GM18868 (cell line): ENCODE data around the gene FAM114A1.

ENCODE experiments used
- ATAC-seq: cut with Tn5 transposase; IDR thresholded peaks from one replicate; pipeline ENCODE4 v1.9.1; 2021; ENCODE audit warnings: mild to moderate bottlenecking, moderate library complexity; ENCODE audit not compliant: unreplicated experiment

Gene FAM114A1

DNA sequence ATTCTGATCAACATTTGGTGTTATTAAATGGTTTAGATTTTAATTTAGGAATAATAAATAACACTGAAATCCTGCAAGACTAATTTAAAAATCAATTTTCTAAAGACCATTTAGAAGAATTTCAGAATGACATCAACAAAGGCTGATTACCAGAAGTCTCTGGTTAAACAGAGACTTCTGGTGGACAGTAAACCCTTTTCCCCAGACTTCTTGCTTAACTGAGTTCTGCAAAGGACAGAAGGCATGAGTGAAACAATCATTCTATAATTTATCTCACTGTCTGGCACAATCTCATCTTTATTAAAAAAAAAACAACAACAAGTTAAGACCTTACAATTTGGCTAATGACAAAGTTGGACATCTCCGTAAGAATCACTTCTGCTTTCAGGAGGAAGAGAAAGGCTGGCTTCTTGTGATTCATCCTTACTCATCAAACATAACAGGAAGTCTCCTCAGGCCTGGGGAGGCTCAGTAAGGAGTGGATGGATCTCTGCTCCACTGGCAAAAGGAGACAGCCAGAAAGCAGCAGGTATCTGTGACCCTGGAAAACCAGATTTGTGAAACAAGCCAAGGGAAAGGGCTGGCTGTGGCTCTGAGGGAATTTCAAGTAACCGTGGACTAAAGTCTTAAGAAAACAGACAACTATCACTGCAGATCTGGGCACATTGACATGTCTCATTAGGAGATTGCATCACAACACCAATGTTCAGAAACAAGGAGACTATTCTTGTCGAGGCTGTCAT is 10.1 kb upstream of the FAM114A1 start:
- ATAC-seq: peak; percentile 75

DNA sequence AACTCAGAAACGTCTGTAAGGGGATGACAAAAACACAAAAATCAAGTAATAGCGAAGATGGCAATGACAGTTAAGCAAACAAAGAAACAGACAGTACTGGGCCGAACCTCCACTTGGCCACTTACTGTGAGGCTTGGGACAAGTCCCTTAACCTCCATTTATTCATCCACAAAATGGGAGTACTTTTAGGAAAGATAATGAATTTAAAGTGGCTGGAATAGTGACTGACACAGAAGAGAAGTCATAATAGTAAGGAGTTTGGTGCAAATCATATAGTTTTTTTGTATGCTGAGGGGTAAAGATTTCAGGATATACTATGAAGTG is 9.5 kb upstream of the FAM114A1 start:
- no peak for ATAC-seq

DNA sequence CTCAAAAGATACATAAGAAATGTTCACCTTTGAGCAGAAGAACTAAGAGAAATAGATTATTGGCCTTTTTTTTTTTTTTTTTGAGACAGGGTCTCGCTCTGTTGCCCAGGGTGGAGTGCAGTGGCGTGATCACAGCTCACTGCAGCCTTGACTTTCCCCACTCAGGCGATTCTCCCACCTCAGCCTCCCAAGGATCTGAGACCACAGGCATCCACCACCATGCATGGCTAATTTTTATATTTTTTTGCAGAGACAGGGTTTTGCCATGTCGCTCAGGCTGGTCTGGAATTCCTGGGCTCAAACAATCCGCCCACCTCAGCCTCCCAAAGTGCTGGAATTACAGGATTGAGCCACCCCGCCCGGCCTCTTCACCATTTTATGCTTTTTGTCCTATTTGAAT is 8.1 kb upstream of the FAM114A1 start:
- ATAC-seq: no peak

DNA sequence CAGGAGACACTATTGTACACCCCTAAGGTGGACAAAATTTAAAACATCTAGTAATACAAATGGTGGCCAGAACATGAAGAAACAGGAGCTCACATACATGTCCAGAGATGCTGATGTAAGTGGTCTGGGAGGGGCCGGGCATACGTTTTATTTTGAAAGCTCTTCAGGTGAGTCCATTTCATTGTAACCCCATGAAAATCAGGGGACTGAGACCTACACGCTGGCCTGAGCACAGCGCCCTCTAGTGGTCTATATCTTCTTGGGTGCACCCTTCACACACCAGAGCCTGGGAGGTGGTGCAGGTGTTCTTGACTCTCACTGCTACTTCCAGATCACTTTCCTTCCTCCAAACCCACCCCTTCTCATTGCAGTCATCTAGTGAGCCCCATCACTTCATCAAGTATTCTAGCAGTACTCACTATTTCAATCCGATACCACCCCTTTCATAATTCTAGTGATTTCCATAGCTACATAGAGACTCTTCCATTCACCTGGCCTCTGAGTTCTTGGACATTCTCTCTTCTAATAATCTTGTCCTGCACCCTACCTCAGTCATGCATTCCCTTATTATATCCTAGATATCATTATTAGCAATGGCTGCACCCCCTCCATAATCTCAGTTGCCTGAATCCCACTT is 6.7 kb upstream of the FAM114A1 start:
- peak; percentile 45 for ATAC-seq

DNA sequence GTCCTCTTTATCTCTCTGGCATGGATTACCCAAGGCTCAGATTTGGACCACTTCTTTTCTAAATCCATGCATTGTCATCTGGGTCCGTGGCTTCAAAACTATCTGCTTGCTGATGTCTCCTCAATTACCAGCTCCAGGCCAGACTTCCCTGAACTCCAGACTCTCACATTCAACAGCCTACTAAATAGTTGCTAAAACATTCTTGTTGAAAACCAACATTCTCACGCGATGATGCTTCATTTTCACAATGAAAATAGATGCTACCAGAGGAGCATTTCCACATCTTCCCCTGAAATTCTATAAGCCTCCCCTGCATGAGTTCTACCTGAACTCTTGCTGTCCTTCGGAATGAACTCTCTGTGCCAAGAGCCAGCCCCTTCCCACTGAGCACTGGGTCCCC is 5.8 kb upstream of the FAM114A1 start:
- no peak for ATAC-seq

DNA sequence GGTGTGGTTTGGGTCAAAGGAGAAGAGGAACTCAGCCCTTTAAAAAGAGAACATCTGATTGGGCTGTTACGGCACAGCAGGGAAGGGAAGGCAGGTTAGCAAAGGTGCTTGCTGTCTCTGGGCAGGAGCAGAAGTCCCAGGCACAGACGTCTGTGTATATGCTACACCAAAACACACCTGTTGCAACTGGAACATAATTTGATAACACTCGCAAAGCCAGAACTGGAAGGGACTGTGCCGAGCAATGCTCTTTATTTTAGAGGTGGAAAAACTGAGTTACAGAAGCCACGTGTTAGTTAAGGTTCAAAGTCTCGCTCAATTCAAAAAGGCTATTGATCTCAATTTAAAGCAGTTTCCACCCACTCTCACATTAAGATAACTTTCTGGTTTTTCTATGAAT is 2.2 kb upstream of the FAM114A1 start:
- ATAC-seq: no peak

DNA sequence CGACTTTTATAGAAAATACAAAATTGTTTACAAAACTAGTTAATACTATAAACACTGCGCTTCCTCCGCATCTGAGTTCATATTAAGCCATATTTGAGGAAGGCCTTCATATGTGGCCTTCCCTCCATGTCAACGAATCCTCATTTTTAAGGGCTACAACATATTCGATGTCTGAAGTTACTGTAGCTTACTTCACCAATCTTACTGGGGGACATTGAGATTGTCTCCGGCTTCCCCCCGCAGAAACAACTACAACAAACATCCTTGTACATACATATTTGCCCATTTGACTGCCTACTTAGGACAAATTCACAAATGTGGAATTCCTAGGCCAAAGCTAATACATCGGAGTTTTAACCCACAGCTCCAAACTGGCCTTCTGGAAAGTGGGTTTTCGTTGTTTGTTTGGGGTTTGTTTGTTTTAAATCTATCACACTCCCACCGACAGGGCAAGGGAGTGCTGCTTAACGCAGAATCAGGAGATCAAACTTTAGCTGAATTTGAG is 581 bp upstream of the FAM114A1 start:
- ATAC-seq: peak; percentile 25

DNA sequence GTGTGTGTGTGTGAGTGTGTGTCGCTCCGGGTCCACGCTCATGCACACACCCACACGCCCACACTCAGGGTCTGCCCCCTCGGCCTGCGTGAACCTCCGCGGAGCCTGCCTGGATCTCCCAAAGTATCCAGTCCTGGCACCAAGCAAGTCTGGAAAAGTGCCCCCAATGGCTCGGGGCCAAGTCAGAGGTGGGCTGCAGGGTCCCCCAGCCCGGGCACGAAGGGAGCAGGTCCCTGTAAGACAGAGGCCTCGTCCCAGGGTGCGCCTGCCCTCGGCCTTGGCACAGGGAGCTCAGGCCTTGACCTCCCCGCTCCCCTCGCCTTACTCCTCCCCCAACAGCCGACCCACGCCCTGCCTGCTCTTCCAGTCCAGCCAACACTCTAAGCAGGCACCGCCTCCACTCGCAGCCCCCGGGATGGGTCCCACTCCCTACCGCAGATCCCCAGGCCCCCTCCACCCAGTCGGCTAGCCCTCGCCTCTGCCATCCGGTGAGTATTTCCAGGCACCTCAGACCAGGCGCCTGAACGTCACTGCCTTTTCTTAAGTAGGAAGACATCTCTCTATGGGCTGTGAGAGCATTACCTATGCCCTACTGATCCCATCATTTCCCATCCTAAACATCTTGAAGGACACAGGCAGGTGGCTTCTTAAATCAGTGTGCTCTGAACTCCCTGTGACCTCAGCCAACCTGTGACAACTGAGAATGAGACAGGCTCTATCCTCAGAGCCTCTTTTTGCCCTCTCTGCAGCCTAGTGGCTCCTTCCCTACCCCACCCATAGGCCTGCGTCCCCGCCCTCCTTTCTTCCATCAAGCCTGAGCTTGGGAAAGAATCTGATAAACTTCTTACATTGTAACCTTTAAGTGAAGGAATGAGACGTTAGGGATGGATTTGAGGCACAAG is 704 bp downstream of the FAM114A1 start:
- no peak for ATAC-seq

DNA sequence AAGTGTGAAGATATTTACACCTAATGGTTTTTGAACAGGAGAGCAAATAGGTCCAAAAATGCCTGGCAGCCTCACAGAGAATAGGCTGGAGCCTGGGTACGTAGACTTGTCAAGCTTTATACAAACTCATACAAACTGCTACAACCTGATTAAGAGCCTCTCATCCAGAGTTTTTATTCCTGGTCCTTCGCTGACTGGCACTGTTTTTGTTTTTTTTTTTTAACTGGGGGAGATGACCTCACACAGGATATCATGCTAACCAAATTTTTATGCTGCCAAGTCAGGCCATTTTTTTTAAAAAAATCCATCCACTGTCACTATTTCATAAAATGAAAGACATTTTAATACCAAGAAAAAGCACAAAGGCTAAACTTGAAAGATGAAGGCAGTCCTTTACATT is 1.9 kb downstream of the FAM114A1 start:
- no peak for ATAC-seq

DNA sequence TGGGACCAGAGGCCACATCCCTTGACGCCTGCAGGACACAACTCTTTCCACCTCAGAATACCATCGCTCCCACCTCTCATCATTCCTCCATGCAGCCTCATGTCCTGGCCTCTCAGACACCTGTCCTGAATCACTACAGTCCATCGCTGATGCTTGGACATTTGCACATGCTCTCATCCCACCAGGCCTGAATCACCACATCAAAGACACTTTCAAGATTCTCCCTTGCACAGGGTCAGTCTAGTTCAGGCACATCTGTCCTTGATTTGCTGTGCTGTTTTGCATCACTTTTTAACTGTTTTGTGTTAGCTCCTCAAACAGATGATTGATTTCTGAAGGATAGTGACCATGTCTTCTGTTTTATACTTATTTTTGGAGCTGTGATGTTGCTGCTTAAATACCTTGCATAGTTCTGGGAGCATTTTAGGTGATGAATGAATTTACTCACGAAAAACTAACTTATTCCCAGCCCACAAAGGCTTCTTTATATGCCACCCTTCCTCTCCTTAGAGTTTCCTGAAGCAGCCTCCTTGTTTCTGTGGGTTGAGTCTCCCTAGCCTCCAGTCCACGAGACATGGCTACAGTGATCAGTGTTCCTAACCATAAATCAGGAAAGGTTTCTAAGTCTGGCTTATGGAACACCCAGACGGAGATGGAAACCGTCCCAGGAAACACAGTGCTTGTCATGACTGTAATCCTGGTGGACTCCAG is 2.6 kb downstream of the FAM114A1 start:
- no peak for ATAC-seq

DNA sequence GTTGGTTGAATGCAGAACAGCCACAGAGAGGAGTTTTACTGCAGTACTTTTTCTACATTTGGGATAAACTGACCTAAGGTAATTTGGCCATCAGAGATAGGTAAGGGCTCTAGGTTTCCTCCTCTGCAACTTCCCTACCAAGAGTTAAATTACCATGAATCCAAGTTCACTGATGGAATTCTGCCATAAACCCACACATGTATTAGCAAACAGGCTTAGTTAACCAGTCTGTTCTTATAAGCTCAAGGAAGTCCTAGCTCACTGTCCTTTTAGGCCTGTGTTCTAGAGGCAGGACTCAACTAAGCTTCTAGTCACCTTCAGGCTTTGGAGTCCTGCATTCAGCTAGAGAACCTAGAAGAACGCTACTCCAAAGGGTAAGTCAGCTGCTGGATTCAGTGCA is 4.0 kb downstream of the FAM114A1 start:
- ATAC-seq: no peak

DNA sequence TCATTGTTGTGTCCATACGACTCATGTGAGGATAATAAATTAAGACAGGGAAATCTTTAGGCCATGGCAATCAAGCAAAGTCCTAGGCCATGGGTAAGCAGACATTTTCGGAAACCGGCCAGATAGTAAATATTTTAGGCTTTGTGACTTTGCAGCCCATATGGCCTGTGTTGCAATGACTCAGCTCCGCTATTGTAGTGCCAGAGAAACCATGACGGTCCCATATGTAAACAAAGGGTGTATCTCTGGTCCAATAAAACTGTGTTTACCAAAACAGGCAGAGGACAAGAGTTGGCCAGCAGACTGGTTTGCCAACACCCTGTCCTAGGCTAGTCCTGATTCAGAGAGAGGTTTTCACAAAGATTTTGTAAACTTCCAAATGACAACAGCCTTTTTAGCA is 5.0 kb downstream of the FAM114A1 start:
- ATAC-seq: no peak

DNA sequence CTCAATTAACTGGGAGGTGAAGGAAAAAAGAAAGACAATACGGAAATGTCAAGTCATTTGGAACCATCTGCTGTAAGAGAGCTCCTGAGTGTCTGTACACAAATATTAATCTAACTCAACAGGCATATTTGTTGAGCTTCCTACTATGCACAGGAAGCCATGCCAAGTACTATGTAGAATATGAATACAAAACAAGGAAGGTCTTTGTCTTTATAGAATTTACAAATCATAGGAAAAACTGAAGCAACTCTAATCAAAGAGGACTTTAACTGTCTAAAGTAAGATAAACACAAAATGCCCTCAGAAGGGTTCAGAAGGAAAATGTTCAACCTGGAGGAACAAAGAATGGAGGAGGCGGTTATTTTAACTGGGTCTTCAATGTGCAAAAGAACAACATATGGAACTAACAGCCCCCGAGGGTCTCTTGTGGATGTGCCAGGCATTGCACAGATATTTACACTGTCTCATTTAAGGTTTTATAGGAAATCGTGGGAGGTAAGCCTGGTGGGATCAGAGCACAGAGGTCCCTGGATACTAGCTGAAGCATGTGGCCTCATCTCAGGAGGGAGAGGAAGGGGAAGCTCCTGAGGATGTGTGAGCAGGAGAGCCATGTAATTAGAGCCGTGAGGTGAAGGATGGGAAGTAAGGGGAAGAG is 5.8 kb downstream of the FAM114A1 start:
- no peak for ATAC-seq

DNA sequence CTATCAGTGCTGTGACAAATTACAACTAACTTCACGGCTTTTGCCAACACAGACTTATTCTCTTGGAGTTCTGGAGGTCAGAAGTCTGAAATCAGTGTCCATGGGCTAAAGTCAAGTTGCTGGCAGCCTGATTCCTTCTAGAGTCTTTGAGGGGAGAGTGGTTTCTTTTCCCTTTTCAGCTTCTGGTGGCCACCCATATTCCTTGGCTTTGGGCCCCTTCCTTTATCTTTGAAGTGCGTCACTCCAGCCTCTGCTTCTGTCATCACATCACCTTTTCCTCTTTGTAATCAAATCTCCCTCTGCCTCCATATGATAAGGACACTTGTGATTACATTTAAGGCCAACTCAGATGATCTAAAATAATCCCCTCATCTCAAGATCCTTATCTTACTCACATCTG is 9.0 kb downstream of the FAM114A1 start:
- ATAC-seq: no peak

DNA sequence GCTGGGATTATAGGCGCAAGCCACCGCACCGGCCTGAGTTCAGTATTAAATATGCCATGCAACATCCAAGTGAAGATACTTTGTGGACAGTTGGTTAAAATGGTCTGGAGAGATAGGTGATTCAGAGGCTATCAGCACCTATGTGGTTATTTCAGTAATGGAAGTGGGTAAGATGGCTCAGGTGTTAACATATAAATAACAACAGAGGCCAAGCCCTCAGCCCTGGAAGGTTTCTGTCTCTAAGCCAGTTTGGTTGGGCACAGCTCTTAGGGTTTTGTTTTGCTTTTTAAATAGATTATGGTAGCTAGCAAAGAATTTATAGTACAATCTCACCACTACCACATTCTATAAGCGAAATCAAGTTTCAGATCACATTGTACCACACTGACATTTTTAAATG is 16.6 kb downstream of the FAM114A1 start:
- ATAC-seq: no peak

DNA sequence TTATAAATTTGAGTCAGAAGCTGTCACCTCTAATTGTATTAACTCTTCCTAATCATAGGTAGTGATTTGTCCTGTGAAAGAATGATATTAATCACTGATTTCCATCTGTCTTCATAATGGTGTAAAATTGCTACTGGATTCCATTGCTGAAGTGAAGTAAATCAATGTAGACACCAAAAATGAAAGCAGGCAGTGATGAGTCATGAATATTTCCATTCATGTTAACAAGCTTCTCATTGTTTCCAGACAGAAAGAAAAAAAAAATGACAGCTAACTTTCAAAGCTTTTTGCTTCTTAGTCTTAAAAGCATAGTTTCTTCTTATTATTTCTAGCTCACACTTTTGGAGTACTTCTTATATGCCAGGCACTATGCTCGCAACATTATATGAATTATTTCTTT is 21.5 kb downstream of the FAM114A1 start:
- ATAC-seq: peak; percentile 80

DNA sequence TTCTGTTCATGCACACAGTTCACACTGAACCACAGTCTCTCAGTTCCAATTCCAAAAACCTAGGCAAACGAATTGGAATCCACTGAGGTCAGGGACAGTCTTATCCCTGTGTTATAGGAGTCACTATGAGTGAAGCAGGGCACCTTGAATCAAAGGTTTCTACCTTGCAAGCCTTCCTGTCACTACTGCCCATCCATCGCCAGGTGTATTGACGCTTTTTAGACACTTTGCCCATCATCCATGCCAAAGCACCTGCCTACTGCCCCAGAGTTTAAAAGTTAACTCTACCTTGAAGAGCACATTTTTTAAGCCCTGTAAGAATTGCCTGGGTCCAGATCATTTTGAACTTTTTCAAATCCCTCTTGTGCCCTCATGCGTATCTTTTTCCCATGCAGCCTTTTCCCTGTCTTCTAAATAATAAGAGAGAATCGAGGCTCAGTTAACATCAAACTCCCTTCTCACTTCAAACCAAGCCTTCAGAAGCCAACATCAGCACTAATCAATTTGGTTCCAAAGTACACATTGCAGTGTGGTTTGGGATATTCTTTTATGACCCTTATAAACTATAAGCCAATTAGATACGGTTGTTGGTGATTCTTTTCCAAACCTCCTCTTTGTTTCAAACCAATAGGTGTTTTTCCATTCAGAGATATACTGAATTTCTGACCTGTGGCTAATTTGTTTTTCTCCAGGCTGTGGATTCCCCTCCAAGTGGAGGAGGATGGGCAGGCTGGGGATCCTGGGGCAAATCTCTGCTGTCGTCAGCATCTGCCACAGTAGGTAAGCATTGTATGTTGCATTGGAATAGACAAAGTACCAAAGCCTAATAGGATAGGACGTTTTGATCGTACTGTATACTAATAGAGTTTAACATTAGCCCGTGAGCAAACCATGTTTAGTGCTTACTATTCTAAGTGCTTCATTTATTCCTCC is 23.7 kb downstream of the FAM114A1 start:
- no peak for ATAC-seq

DNA sequence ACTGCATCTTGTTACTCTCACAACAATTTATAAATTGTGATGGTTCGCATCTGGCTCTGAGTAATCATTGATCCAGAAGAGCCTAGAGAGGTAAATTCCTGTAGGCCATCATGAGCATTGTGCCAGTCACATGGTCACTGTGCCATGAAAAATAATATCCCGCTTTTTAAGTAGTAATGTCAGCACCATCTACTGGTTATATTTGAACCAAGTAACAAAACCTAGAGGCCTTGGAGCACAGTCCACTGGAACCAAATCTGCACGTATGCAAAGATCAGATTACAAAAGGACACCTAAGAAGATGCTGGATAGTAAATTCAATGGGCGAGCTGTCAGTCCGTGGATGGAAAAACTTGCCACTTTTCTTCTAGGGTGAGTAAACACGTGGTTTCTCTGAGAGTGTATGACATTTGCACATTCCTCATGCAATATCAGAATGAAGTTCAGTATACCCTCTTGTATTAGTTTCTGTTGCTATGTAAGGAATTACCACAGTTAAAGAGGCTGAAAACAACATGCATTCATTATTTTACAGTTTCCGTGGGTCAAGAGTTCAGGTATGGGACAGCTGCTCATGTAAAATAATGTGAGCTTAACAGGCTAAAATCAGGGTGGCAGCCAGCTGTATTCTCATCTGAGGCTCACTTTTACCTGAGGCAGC is 26.8 kb downstream of the FAM114A1 start:
- no peak for ATAC-seq

DNA sequence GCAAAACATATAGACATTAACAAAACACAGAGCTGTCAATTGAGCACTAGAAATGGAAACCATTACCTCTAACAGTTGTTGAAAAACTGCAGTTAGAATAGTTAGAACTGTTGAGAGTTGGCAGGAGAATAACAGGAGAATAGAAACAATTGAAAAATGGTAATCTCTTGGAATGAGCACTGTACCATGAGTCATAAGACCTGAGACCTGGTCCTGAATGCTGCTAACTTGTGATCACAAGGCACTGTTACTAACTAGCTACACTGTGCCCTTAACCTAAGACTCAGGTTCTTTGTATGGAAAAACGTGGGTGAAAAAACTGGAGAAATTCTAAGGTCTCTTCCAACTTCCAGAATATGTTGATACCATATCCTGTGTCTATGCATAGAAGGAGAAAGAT is 29.3 kb downstream of the FAM114A1 start:
- ATAC-seq: no peak
